Measurements from ENCODE around the gene DAAM2.

The DAAM2 gene

GRCh38 chr6:39908838-39909583 is 116.8 kb downstream of the DAAM2 start:
- H3K9ac ChIP-seq (ENCODE audit: low read length in 2 of 2), result no peak overlapping the region
- no peak overlapping the region for H3K27ac ChIP-seq (ENCODE audit: low read length)
- H3K27me3 ChIP-seq (ENCODE audit: control insufficient read depth in 1 of 2, insufficient read depth in 2 of 2, low read length in 2 of 2), result no peaks in the 10 kb centered on the region
- peaks cover 16 to 31% of the 10 kb centered on the region in 2 donors for H3K36me3 ChIP-seq (ENCODE audit: control insufficient read depth in 2 of 2, insufficient read depth in 2 of 2, low read length in 2 of 2)
- no peaks in the 10 kb centered on the region for H3K9me3 ChIP-seq (ENCODE audit: control insufficient read depth in 2 of 2, low read length in 2 of 2)
- H3K4me1 ChIP-seq (ENCODE audit: control insufficient read depth, insufficient read depth, low read length), result peaks cover 9% of the 10 kb centered on the region
- no peak overlapping the region for H3K4me3 ChIP-seq (ENCODE audit: low read length in 2 of 2)

GRCh38 chr6:39909701-39910100 is 117.5 kb downstream of the DAAM2 start:
- H3K9me3 ChIP-seq (ENCODE audit: control insufficient read depth in 2 of 2, low read length in 2 of 2), result no peaks in the 10 kb centered on the region
- peaks cover 17 to 29% of the 10 kb centered on the region in 2 donors for H3K36me3 ChIP-seq (ENCODE audit: control insufficient read depth in 2 of 2, insufficient read depth in 2 of 2, low read length in 2 of 2)
- no peaks in the 10 kb centered on the region for H3K27me3 ChIP-seq (ENCODE audit: control insufficient read depth in 1 of 2, insufficient read depth in 2 of 2, low read length in 2 of 2)

GRCh38 chr6:39910164-39910563 is 118.0 kb downstream of the DAAM2 start:
- no peaks in the 10 kb centered on the region for H3K9me3 ChIP-seq (ENCODE audit: control insufficient read depth in 2 of 2, low read length in 2 of 2)
- H3K4me1 ChIP-seq (ENCODE audit: control insufficient read depth, insufficient read depth, low read length), result peaks cover 4% of the 10 kb centered on the region
- no peaks in the 10 kb centered on the region for H3K27me3 ChIP-seq (ENCODE audit: control insufficient read depth in 1 of 2, insufficient read depth in 2 of 2, low read length in 2 of 2)
- no peak overlapping the region for H3K4me3 ChIP-seq (ENCODE audit: low read length in 2 of 2)
- no peak overlapping the region for H3K27ac ChIP-seq (ENCODE audit: low read length)
- H3K9ac ChIP-seq (ENCODE audit: low read length in 2 of 2), result no peak overlapping the region
- peaks cover 22 to 32% of the 10 kb centered on the region in 2 donors for H3K36me3 ChIP-seq (ENCODE audit: control insufficient read depth in 2 of 2, insufficient read depth in 2 of 2, low read length in 2 of 2)

More at GRCh38 chr6:39909701-39910100, 117.5 kb downstream of the DAAM2 start:
- Histone ChIP-seq H3K4me3 (ENCODE audit: low read length in 2 of 2) (no peak overlapping the region), H3K4me1 (ENCODE audit: control insufficient read depth, insufficient read depth, low read length) (peaks cover 7% of the 10 kb centered on the region), H3K9ac (ENCODE audit: low read length in 2 of 2) (no peak overlapping the region), H3K27ac (ENCODE audit: low read length) (no peak overlapping the region)

- H3K27ac ChIP-seq (ENCODE audit: low read length), result no peak overlapping the region
- H3K9ac ChIP-seq (ENCODE audit: low read length in 2 of 2), result no peak overlapping the region
- no peaks in the 10 kb centered on the region for H3K9me3 ChIP-seq (ENCODE audit: control insufficient read depth in 2 of 2, low read length in 2 of 2)
- H3K27me3 ChIP-seq (ENCODE audit: control insufficient read depth in 1 of 2, insufficient read depth in 2 of 2, low read length in 2 of 2), result no peaks in the 10 kb centered on the region
- no peak overlapping the region for H3K4me3 ChIP-seq (ENCODE audit: low read length in 2 of 2)
- peaks cover 28 to 34% of the 10 kb centered on the region in 2 donors for H3K36me3 ChIP-seq (ENCODE audit: control insufficient read depth in 2 of 2, insufficient read depth in 2 of 2, low read length in 2 of 2)
- no peaks in the 10 kb centered on the region for H3K4me1 ChIP-seq (ENCODE audit: control insufficient read depth, insufficient read depth, low read length)
Observed at GRCh38 chr6:39910744-39911143, 118.6 kb downstream of the DAAM2 start.

- Histone ChIP-seq H3K9me3 (ENCODE audit: control insufficient read depth in 2 of 2, low read length in 2 of 2) (no peaks in the 10 kb centered on the region), H3K4me1 (ENCODE audit: control insufficient read depth, insufficient read depth, low read length) (no peaks in the 10 kb centered on the region), H3K36me3 (ENCODE audit: control insufficient read depth in 2 of 2, insufficient read depth in 2 of 2, low read length in 2 of 2) (peaks cover 35 to 36% of the 10 kb centered on the region in 2 donors), H3K9ac (ENCODE audit: low read length in 2 of 2) (no peak overlapping the region), H3K4me3 (ENCODE audit: low read length in 2 of 2) (no peak overlapping the region), H3K27me3 (ENCODE audit: control insufficient read depth in 1 of 2, insufficient read depth in 2 of 2, low read length in 2 of 2) (no peaks in the 10 kb centered on the region), H3K27ac (ENCODE audit: low read length) (no peak overlapping the region)
Observed at GRCh38 chr6:39911513-39912125, 119.4 kb downstream of the DAAM2 start.

- H3K36me3 ChIP-seq (ENCODE audit: control insufficient read depth in 2 of 2, insufficient read depth in 2 of 2, low read length in 2 of 2), result peaks cover 35 to 39% of the 10 kb centered on the region in 2 donors
- no peaks in the 10 kb centered on the region for H3K4me1 ChIP-seq (ENCODE audit: control insufficient read depth, insufficient read depth, low read length)
- H3K4me3 ChIP-seq (ENCODE audit: low read length in 2 of 2), result no peak overlapping the region
- H3K9me3 ChIP-seq (ENCODE audit: control insufficient read depth in 2 of 2, low read length in 2 of 2), result no peaks in the 10 kb centered on the region
- H3K27me3 ChIP-seq (ENCODE audit: control insufficient read depth in 1 of 2, insufficient read depth in 2 of 2, low read length in 2 of 2), result no peaks in the 10 kb centered on the region
- H3K27ac ChIP-seq (ENCODE audit: low read length), result no peak overlapping the region
- no peak overlapping the region for H3K9ac ChIP-seq (ENCODE audit: low read length in 2 of 2)
Observed at GRCh38 chr6:39912446-39912845, 120.3 kb downstream of the DAAM2 start.

GRCh38 chr6:39913391-39913916 is 121.3 kb downstream of the DAAM2 start:
- Histone ChIP-seq H3K4me1 (ENCODE audit: control insufficient read depth, insufficient read depth, low read length) (no peaks in the 10 kb centered on the region), H3K9ac (ENCODE audit: low read length in 2 of 2) (no peak overlapping the region), H3K9me3 (ENCODE audit: control insufficient read depth in 2 of 2, low read length in 2 of 2) (no peaks in the 10 kb centered on the region), H3K4me3 (ENCODE audit: low read length in 2 of 2) (no peak overlapping the region), H3K27ac (ENCODE audit: low read length) (no peak overlapping the region), H3K36me3 (ENCODE audit: control insufficient read depth in 2 of 2, insufficient read depth in 2 of 2, low read length in 2 of 2) (peaks cover 35 to 39% of the 10 kb centered on the region in 2 donors), H3K27me3 (ENCODE audit: control insufficient read depth in 1 of 2, insufficient read depth in 2 of 2, low read length in 2 of 2) (no peaks in the 10 kb centered on the region)

GRCh38 chr6:39914239-39914638 is 122.1 kb downstream of the DAAM2 start:
- H3K4me3 ChIP-seq (ENCODE audit: low read length in 2 of 2), result no peak overlapping the region
- H3K27ac ChIP-seq (ENCODE audit: low read length), result no peak overlapping the region
- H3K4me1 ChIP-seq (ENCODE audit: control insufficient read depth, insufficient read depth, low read length), result no peaks in the 10 kb centered on the region
- no peak overlapping the region for H3K9ac ChIP-seq (ENCODE audit: low read length in 2 of 2)
- peaks cover 35 to 39% of the 10 kb centered on the region in 2 donors for H3K36me3 ChIP-seq (ENCODE audit: control insufficient read depth in 2 of 2, insufficient read depth in 2 of 2, low read length in 2 of 2)
- H3K27me3 ChIP-seq (ENCODE audit: control insufficient read depth in 1 of 2, insufficient read depth in 2 of 2, low read length in 2 of 2), result no peaks in the 10 kb centered on the region
- no peaks in the 10 kb centered on the region for H3K9me3 ChIP-seq (ENCODE audit: control insufficient read depth in 2 of 2, low read length in 2 of 2)

- H3K9ac ChIP-seq (ENCODE audit: low read length in 2 of 2), result no peak overlapping the region
- H3K27me3 ChIP-seq (ENCODE audit: control insufficient read depth in 1 of 2, insufficient read depth in 2 of 2, low read length in 2 of 2), result no peaks in the 10 kb centered on the region
- no peaks in the 10 kb centered on the region for H3K9me3 ChIP-seq (ENCODE audit: control insufficient read depth in 2 of 2, low read length in 2 of 2)
- no peaks in the 10 kb centered on the region for H3K4me1 ChIP-seq (ENCODE audit: control insufficient read depth, insufficient read depth, low read length)
- no peak overlapping the region for H3K27ac ChIP-seq (ENCODE audit: low read length)
- H3K4me3 ChIP-seq (ENCODE audit: low read length in 2 of 2), result no peak overlapping the region
- peaks cover 30 to 39% of the 10 kb centered on the region in 2 donors for H3K36me3 ChIP-seq (ENCODE audit: control insufficient read depth in 2 of 2, insufficient read depth in 2 of 2, low read length in 2 of 2)
Observed at GRCh38 chr6:39915866-39916265, 123.7 kb downstream of the DAAM2 start.

GRCh38 chr6:39917329-39917728 is 125.2 kb downstream of the DAAM2 start:
- H3K4me3 ChIP-seq (ENCODE audit: low read length in 2 of 2), result no peak overlapping the region
- H3K36me3 ChIP-seq (ENCODE audit: control insufficient read depth in 2 of 2, insufficient read depth in 2 of 2, low read length in 2 of 2), result peaks cover 29 to 31% of the 10 kb centered on the region in 2 donors
- H3K9me3 ChIP-seq (ENCODE audit: control insufficient read depth in 2 of 2, low read length in 2 of 2), result no peaks in the 10 kb centered on the region
- H3K27ac ChIP-seq (ENCODE audit: low read length), result no peak overlapping the region
- no peaks in the 10 kb centered on the region for H3K4me1 ChIP-seq (ENCODE audit: control insufficient read depth, insufficient read depth, low read length)
- H3K9ac ChIP-seq (ENCODE audit: low read length in 2 of 2), result no peak overlapping the region
- no peaks in the 10 kb centered on the region for H3K27me3 ChIP-seq (ENCODE audit: control insufficient read depth in 1 of 2, insufficient read depth in 2 of 2, low read length in 2 of 2)

- H3K27me3 ChIP-seq (ENCODE audit: control insufficient read depth in 1 of 2, insufficient read depth in 2 of 2, low read length in 2 of 2), result no peaks in the 10 kb centered on the region
- no peaks in the 10 kb centered on the region for H3K4me1 ChIP-seq (ENCODE audit: control insufficient read depth, insufficient read depth, low read length)
- peaks cover 27 to 30% of the 10 kb centered on the region in 2 donors for H3K36me3 ChIP-seq (ENCODE audit: control insufficient read depth in 2 of 2, insufficient read depth in 2 of 2, low read length in 2 of 2)
- H3K9ac ChIP-seq (ENCODE audit: low read length in 2 of 2), result no peak overlapping the region
- H3K9me3 ChIP-seq (ENCODE audit: control insufficient read depth in 2 of 2, low read length in 2 of 2), result no peaks in the 10 kb centered on the region
- H3K27ac ChIP-seq (ENCODE audit: low read length), result no peak overlapping the region
- H3K4me3 ChIP-seq (ENCODE audit: low read length in 2 of 2), result no peak overlapping the region
Observed at GRCh38 chr6:39917981-39918380, 125.8 kb downstream of the DAAM2 start.
